GM21526 (cell line): ENCODE results near the gene ZNF8.
A peak's percentile ranks its signal among the peaks of the same experiment; 100 is the strongest.
"Not testable (repeated sequence)": the region's sequence is repeated elsewhere in the genome, so short reads cannot be mapped to it uniquely, and the experiment has no call there.

Source experiments
- ATAC-seq: cut with Tn5 transposase; IDR thresholded peaks from one replicate; pipeline ENCODE4 v1.9.1; 2021; ENCODE audit warnings: moderate library complexity; ENCODE audit not compliant: unreplicated experiment, low FRiP score

ZNF8 gene

GRCh38 chr19:58334691-58335249 is 56.0 kb downstream of the ZNF8 start:
- ATAC-seq: no peak

GRCh38 chr19:58335630-58336029 is 56.9 kb downstream of the ZNF8 start:
- ATAC-seq: no peak

GRCh38 chr19:58336216-58336615 is 57.5 kb downstream of the ZNF8 start:
- ATAC-seq: no peak

GRCh38 chr19:58336820-58337219 is 58.1 kb downstream of the ZNF8 start:
- no peak for ATAC-seq

GRCh38 chr19:58338336-58338735 is 59.6 kb downstream of the ZNF8 start:
- ATAC-seq: no peak

- no peak for ATAC-seq
These were observed 60.2 kb downstream of the ZNF8 start for GRCh38 chr19:58338825-58339558.

- ATAC-seq: no peak
These were observed 66.8 kb downstream of the ZNF8 start for GRCh38 chr19:58345558-58345957.

GRCh38 chr19:58346961-58347929 is 68.5 kb downstream of the ZNF8 start:
- peak; percentile 77 for ATAC-seq

GRCh38 chr19:58348080-58348479 is 69.3 kb downstream of the ZNF8 start:
- ATAC-seq: not testable (repeated sequence)

- ATAC-seq: no peak
These were observed 70.8 kb downstream of the ZNF8 start for GRCh38 chr19:58349590-58349989.

- ATAC-seq: no peak
These were observed 71.5 kb downstream of the ZNF8 start for GRCh38 chr19:58350001-58350861.

GRCh38 chr19:58350871-58351557 is 72.3 kb downstream of the ZNF8 start:
- no peak for ATAC-seq

- no peak for ATAC-seq
These were observed 72.8 kb downstream of the ZNF8 start for GRCh38 chr19:58351558-58351878.

- no peak for ATAC-seq
These were observed 73.4 kb downstream of the ZNF8 start for GRCh38 chr19:58351990-58352755.
